ENCODE data around the gene LIAS.

DNA sequence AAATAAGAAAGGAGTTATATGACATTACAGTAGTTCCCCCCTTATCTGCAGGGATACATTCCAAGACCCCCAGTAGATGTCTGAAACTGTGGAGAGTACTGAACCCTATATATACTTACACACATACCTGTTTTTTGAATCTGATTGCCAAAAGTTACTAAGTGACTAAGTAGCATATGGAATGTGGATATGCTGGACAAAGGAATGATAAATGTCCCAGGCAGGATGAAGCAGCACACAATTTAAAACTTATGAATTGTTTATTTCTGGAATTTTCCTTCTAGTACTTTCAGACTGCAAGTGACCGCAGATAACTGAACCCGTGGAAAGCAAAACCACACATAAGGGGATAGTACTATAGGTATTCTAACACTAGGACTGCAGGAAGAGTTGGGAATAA is 45.7 kb downstream of the LIAS start:
- TF ChIP-seq EZH2 (IDR thresholded peaks at IDR 0.05; ENCODE audit: borderline replicate concordance, insufficient read depth, low read depth, low read length, poor library complexity, severe bottlenecking), result no peak
- TF ChIP-seq, protein P1, sequence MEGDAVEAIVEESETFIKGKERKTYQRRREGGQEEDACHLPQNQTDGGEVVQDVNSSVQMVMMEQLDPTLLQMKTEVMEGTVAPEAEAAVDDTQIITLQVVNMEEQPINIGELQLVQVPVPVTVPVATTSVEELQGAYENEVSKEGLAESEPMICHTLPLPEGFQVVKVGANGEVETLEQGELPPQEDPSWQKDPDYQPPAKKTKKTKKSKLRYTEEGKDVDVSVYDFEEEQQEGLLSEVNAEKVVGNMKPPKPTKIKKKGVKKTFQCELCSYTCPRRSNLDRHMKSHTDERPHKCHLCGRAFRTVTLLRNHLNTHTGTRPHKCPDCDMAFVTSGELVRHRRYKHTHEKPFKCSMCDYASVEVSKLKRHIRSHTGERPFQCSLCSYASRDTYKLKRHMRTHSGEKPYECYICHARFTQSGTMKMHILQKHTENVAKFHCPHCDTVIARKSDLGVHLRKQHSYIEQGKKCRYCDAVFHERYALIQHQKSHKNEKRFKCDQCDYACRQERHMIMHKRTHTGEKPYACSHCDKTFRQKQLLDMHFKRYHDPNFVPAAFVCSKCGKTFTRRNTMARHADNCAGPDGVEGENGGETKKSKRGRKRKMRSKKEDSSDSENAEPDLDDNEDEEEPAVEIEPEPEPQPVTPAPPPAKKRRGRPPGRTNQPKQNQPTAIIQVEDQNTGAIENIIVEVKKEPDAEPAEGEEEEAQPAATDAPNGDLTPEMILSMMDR (IDR thresholded peaks at IDR 0.05), result no peak
